HG02642 (cell line): ENCODE results near the gene ANKEF1.

Source experiments
- ATAC-seq: cut with Tn5 transposase; IDR thresholded peaks from one replicate; pipeline ENCODE4 v1.9.1; 2021; ENCODE audit warnings: mild to moderate bottlenecking; ENCODE audit not compliant: unreplicated experiment, poor library complexity

Gene ANKEF1

GRCh38 chr20:10077886-10078285 lies 43.1 kb downstream of the ANKEF1 start:
- ATAC-seq: no peak

- ATAC-seq: no peak
These were observed 43.6 kb downstream of the ANKEF1 start for GRCh38 chr20:10078403-10078802.

GRCh38 chr20:10079964-10080363 lies 45.2 kb downstream of the ANKEF1 start:
- ATAC-seq: no peak

- ATAC-seq: no peak
These were observed 45.8 kb downstream of the ANKEF1 start for GRCh38 chr20:10080574-10080973.

- ATAC-seq: no peak
These were observed 55.2 kb downstream of the ANKEF1 start for GRCh38 chr20:10089871-10090587.

GRCh38 chr20:10090588-10091166 lies 55.9 kb downstream of the ANKEF1 start:
- no peak for ATAC-seq

- no peak for ATAC-seq
These were observed 58.4 kb downstream of the ANKEF1 start for GRCh38 chr20:10093087-10093591.

- no peak for ATAC-seq
These were observed 59.9 kb downstream of the ANKEF1 start for GRCh38 chr20:10094566-10095173.

- ATAC-seq: no peak
These were observed 62.0 kb downstream of the ANKEF1 start for GRCh38 chr20:10096790-10097189.

- ATAC-seq: no peak
These were observed 70.3 kb downstream of the ANKEF1 start for GRCh38 chr20:10105046-10105445.
